Mesodermal cell (in vitro differentiated cells): ENCODE data around the gene KRTAP4-4. TPM values are rescaled to one million over a fixed set of nuclear protein-coding genes. Genes with fewer than 3 reads are reported as not detected.
"Not testable (repeated sequence)": the region's sequence is repeated elsewhere in the genome, so short reads cannot be mapped to it uniquely, and the experiment has no call there.

Experiments used
- H3K27ac ChIP-seq: 2 replicates; pipeline ENCODE4 v1.7.0; 2013; ENCODE audit warnings: mild to moderate bottlenecking, low read depth, low read length, moderate library complexity; ENCODE audit not compliant: severe bottlenecking
- H3K36me3 ChIP-seq: 2 replicates; pipeline ENCODE4 v1.7.1; 2013; ENCODE audit warnings: mild to moderate bottlenecking, low read length, moderate library complexity; ENCODE audit not compliant: control insufficient read depth, insufficient read depth
- H3K4me1 ChIP-seq: one replicate; pipeline ENCODE4 v1.7.1; 2013; ENCODE audit warnings: mild to moderate bottlenecking, low read length; ENCODE audit not compliant: insufficient read depth, control insufficient read depth, poor library complexity, severe bottlenecking
- H3K4me3 ChIP-seq: 2 replicates; pipeline ENCODE4 v1.7.0; 2013; ENCODE audit warnings: low read length, control low read depth, mild to moderate bottlenecking; ENCODE audit not compliant: insufficient read depth, poor library complexity, severe bottlenecking; ENCODE audit errors: extremely low read depth
- H3K9me3 ChIP-seq: 2 replicates; pipeline ENCODE4 v1.7.1; 2013; ENCODE audit warnings: mild to moderate bottlenecking, low read length, moderate library complexity; ENCODE audit not compliant: control insufficient read depth
- WGBS, 2 experiments: methylation state at CpG; one replicate each; pipeline ENCODE4 v1.1.5; 2013; ENCODE audit warnings: missing lambda C conversion rate in 2 of 2; ENCODE audit not compliant: insufficient coverage in 2 of 2; 5-methylcytosine and 5-hydroxymethylcytosine counted together
- polyA plus RNA-seq, 2 experiments: library from polyadenylated mRNA; stranded (reverse); fragments of 50-300 nt; gene quantifications; one replicate each; pipeline ENCODE4 v1.2.3, GENCODE V29; 2013

Gene KRTAP4-4
- polyA plus RNA-seq (2013, experiment 1 of 2): not detected
- polyA plus RNA-seq (2013, experiment 2 of 2): not detected

DNA sequence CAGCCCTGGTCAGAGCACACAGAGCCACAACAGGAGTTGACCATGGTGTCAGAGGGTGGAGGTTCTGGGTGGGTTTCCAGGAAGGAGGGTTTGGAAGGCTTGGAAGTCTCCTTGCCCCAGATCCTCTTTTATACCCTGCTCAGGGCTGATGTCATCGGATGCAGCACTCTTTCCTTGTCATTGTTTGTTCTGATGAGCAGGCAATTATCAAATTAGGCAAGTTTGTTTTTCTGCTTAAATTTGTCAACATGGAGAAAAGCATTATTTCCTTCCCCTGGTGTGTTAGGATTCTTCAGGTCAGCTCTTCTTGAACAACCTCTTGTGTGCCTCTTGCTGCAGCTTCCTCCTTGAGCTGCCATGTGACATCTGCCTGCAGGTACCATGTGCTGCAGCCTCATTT, at the start of gene KRTAP4-4:
Gene KRTAP4-4 (minus strand): TSS at position 101 of the 400 bp plus-strand sequence. CDS start 57 bp downstream, at position 44.
- 100% methylated on average over 1 of the region's 1 CpG; no CpG with 5 or more reads in 1 of the 2 experiments for WGBS, 2 experiments
- H3K4me3 ChIP-seq: no peak within 1 kb of the TSS
- no peaks in the 10 kb centered on the region for H3K36me3 ChIP-seq
- no peaks in the 10 kb centered on the region for H3K9me3 ChIP-seq
- no peak within 1 kb of the TSS for H3K27ac ChIP-seq
- no peaks in the 10 kb centered on the region for H3K4me1 ChIP-seq

DNA sequence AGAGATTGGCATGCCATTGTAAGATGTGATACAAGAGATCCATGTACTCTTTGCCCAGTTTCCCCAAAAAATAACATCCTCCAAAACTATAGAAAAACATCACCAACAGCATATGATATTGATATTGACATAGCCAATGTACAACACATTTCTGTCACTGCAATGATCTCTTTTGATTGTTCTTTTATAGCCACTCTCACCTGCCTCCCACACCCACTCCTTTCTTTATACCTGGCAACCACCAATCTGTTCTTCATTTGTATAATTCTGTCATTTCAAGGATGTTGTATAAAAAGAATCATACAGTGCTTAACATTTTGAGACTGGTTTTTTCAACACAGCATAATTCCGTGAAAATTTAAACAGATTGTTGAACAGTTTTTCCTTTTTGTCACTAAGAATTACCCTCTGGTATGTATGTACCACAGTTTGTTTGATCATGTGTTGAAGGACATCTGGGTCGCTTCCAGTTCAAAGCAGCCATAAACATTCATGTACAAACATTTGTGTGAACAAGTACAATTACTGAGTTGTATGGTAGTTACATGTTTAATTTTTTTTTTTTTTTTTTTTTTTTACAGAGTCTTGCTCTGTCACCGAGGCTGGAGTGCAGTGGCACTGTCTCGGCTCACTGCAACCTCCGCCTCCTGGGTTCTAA, 39.0 kb upstream of the KRTAP4-4 start:
- 59 to 60% methylated on average over 3 of the region's 5 CpGs for WGBS, 2 experiments
- no peak overlapping the region for H3K27ac ChIP-seq
- H3K9me3 ChIP-seq: no peaks in the 10 kb centered on the region
- H3K4me3 ChIP-seq: no peak overlapping the region
- no peaks in the 10 kb centered on the region for H3K4me1 ChIP-seq
- no peaks in the 10 kb centered on the region for H3K36me3 ChIP-seq

- Histone ChIP-seq H3K27ac (no peak overlapping the region), H3K9me3 (no peaks in the 10 kb centered on the region), H3K4me3 (no peak overlapping the region), H3K36me3 (no peaks in the 10 kb centered on the region), H3K4me1 (no peaks in the 10 kb centered on the region)
- WGBS, 2 experiments: no CpG with 5 or more reads among the region's 1 CpG
These were observed 35.5 kb upstream of the KRTAP4-4 start for GRCh38 chr17:41196068-41196467.

GRCh38 chr17:41190328-41190727, 29.8 kb upstream of the KRTAP4-4 start:
- WGBS, 2 experiments: 93 to 100% methylated on average over 3 of the region's 3 CpGs
- no peak overlapping the region for H3K4me3 ChIP-seq

GRCh38 chr17:41189837-41190318, 29.3 kb upstream of the KRTAP4-4 start, which contains the start of gene KRTAP9-1:
TSS of gene KRTAP9-1 (plus strand) at chr17:41189887. CDS start at chr17:41189887, 0 bp downstream.
- H3K4me1 ChIP-seq, H3K4me3 ChIP-seq: not testable (repeated sequence)
- whole genome bisulfite sequencing, 2 experiments: 17% methylated on average over 1 of the region's 1 CpG; no CpG with 5 or more reads in 1 of the 2 experiments

More at GRCh38 chr17:41190328-41190727, 29.8 kb upstream of the KRTAP4-4 start:
- H3K27ac ChIP-seq: no peak overlapping the region
- H3K4me1 ChIP-seq: no peaks in the 10 kb centered on the region
- no peaks in the 10 kb centered on the region for H3K9me3 ChIP-seq
- H3K36me3 ChIP-seq: no peaks in the 10 kb centered on the region

DNA sequence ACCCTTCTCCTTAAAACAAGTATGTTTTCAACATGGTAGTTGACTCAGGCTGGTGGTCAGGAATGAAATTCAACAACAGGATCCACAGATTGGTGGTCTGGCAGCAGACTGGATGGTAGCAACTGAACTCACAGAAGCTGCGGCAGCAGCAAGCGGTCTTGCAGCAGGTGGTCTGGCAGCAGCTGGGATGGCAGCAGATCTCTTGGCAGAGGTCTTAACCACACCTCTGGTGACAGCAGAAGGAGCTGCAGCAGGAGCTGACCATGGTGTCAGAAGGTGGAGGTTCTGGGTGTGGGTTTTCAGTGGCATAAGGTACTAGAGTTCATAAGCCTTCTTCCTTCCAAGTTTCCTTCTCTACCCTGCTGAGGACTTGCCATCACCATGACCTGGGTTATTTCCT, 26.3 kb upstream of the KRTAP4-4 start:
- H3K4me1 ChIP-seq: no peaks in the 10 kb centered on the region
- no peaks in the 10 kb centered on the region for H3K9me3 ChIP-seq
- H3K27ac ChIP-seq: no peak overlapping the region
- no peak overlapping the region for H3K4me3 ChIP-seq
- no peaks in the 10 kb centered on the region for H3K36me3 ChIP-seq
- WGBS, 2 experiments: no CpG with 5 or more reads among the region's 2 CpGs

More at GRCh38 chr17:41189837-41190318, 29.3 kb upstream of the KRTAP4-4 start, which contains the start of gene KRTAP9-1:
- H3K36me3 ChIP-seq, H3K9me3 ChIP-seq, H3K27ac ChIP-seq: not testable (repeated sequence)

DNA sequence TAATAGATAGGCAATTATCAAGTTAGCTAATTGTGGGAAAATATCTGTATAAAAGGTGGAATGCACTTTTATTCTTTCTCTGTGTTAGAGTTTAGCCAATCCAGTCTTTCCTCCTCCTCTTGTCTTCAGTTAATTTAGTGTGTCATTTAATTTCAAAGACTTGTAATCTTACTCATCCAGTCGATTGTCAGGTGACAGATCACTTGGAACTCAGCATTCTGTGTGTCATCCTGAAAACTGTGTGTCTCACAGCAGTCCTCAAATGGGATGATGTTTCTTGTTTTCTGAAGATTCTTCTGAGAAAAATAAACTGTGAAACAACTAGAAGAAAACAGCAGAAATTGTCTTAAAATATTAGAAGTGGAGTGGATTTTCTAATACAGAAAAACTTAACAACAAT, 24.5 kb upstream of the KRTAP4-4 start:
- Histone ChIP-seq H3K9me3 (no peaks in the 10 kb centered on the region), H3K4me3 (no peak overlapping the region), H3K27ac (no peak overlapping the region), H3K4me1 (no peaks in the 10 kb centered on the region), H3K36me3 (no peaks in the 10 kb centered on the region)
- WGBS, 2 experiments: 100% methylated on average over 1 of the region's 1 CpG; no CpG with 5 or more reads in 1 of the 2 experiments

GRCh38 chr17:41184480-41184961, 24.0 kb upstream of the KRTAP4-4 start, which contains the start of gene KRTAP4-1:
TSS of gene KRTAP4-1 (minus strand) at chr17:41184911. CDS start at chr17:41184854, 57 bp downstream.
- Histone ChIP-seq H3K27ac (no peak within 1 kb of the TSS), H3K9me3 (no peaks in the 10 kb centered on the region)
- 83 to 93% methylated on average over 5 to 6 of the region's 9 CpGs for WGBS, 2 experiments

DNA sequence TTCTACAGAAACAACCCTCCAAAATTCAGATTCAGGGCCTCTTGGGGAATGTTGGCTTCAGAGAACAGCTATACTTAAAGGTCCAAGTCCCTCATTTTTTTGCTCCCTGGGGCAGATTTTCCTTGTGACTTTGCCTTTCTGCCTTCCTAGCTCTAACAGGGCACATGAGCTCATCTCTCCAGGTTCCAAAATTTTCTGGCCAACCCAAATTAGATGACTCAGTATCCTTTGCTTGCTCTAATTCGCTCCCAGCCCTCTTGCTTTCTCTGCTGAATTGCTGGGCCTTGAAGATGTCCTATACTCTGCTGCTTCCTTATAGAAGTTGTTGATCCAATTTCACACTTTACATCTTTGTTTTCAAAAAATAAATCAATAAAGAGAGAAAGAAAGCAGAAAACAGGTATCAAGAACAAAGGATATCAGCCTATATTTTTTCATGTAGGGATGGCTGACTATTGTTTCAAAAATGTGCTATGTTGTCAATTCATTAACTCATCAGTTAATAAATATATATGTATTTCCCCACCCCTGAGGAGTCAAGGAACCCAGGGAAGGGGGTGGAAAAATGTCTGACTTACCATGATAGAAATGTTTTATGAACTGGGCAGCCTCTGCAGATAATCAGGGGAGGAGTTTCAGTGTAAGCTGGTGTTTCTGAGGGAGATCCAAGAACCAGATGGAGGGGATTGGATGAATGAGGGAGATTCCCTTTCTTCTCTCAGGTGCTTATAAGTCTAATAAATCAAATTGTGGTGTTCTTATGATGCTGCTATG, 18.5 kb upstream of the KRTAP4-4 start:
- Histone ChIP-seq H3K36me3 (no peaks in the 10 kb centered on the region), H3K4me1 (no peaks in the 10 kb centered on the region), H3K9me3 (no peaks in the 10 kb centered on the region), H3K4me3 (no peak overlapping the region), H3K27ac (no peak overlapping the region)
- WGBS, 2 experiments: 80% methylated on average over 1 of the region's 1 CpG; no CpG with 5 or more reads in 1 of the 2 experiments

More at GRCh38 chr17:41184480-41184961, 24.0 kb upstream of the KRTAP4-4 start, which contains the start of gene KRTAP4-1:
- Histone ChIP-seq H3K4me3 (no peak within 1 kb of the TSS), H3K36me3 (no peaks in the 10 kb centered on the region), H3K4me1 (no peaks in the 10 kb centered on the region)

DNA sequence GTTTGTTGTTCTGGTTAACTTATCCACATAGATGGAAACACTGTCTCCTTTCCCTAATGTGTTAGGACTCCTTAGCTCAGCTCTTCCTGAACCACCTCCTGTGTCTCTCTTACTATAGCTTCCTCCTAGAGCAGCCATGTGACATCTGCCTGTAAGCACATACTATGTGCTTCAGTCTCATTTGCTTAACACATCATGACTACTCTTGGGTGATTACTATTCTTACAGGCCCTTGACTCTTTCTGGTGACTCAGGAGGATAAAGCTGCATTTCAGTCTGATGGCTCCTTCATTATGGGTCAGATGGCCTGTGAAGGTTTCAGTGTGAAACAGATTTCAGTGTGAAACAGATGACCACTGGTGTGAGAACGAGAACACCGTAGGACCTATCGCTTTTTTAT, 17.8 kb upstream of the KRTAP4-4 start:
- 100% methylated on average over 2 of the region's 3 CpGs for WGBS, 2 experiments
- H3K4me3 ChIP-seq: no peak overlapping the region
- H3K9me3 ChIP-seq: no peaks in the 10 kb centered on the region
- H3K27ac ChIP-seq: no peak overlapping the region
- H3K4me1 ChIP-seq: no peaks in the 10 kb centered on the region
- H3K36me3 ChIP-seq: no peaks in the 10 kb centered on the region
